Tibial nerve (tissue), 4 donors: ENCODE data around the gene SNX21.

ENCODE experiments used
- EP300 ChIP-seq, 2 donors: sonication (generic); formaldehyde crosslinking; IDR thresholded peaks; one replicate each; pipeline ENCODE4 v1.6.1; 2017; ENCODE audit warnings: antibody characterized with exemption in 2 of 2, mild to moderate bottlenecking in 1 of 2
- POLR2A ChIP-seq, 2 donors: fragments of 450-650 bp; IDR thresholded peaks; one replicate each; pipeline ENCODE4 v1.6.1; 2017; ENCODE audit warnings: antibody characterized with exemption in 2 of 2, mild to moderate bottlenecking in 2 of 2, moderate library complexity in 2 of 2
- TF ChIP-seq, protein P1 (sequence below), 5 experiments: fragments of 200-600 bp in 3 of 5; fragments of 450-650 bp in 2 of 5; sonication (generic) in 3 of 5; IDR thresholded peaks; one replicate each; pipeline ENCODE4 v1.5.1; 2016 to 2019; ENCODE audit warnings: antibody characterized with exemption in 5 of 5, mild to moderate bottlenecking in 3 of 5, moderate library complexity in 2 of 5

- TF ChIP-seq, protein P1, sequence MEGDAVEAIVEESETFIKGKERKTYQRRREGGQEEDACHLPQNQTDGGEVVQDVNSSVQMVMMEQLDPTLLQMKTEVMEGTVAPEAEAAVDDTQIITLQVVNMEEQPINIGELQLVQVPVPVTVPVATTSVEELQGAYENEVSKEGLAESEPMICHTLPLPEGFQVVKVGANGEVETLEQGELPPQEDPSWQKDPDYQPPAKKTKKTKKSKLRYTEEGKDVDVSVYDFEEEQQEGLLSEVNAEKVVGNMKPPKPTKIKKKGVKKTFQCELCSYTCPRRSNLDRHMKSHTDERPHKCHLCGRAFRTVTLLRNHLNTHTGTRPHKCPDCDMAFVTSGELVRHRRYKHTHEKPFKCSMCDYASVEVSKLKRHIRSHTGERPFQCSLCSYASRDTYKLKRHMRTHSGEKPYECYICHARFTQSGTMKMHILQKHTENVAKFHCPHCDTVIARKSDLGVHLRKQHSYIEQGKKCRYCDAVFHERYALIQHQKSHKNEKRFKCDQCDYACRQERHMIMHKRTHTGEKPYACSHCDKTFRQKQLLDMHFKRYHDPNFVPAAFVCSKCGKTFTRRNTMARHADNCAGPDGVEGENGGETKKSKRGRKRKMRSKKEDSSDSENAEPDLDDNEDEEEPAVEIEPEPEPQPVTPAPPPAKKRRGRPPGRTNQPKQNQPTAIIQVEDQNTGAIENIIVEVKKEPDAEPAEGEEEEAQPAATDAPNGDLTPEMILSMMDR (IDR thresholded peaks at IDR 0.05) = no peak
- TF ChIP-seq POLR2A (IDR thresholded peaks at IDR 0.05) (no peak), EP300 (IDR thresholded peaks at IDR 0.05) (no peak)
Observed at GRCh38 chr20:45814314-45814713, 19.3 kb upstream of the SNX21 start.
